H9 (cell line): ENCODE data around the gene CCDC57. TPM values are rescaled to one million over a fixed set of nuclear protein-coding genes. Genes with fewer than 3 reads are reported as not detected.

Source experiments
- DNase-seq: peaks from one replicate; pipeline ENCODE4 v3.0.0-alpha.2; 2017
- H2AFZ ChIP-seq: one replicate; pipeline ENCODE4 v1.6.1; 2013; ENCODE audit warnings: mild to moderate bottlenecking, low read length, control low read depth, moderate library complexity
- H2AK5ac ChIP-seq: 2 replicates; pipeline ENCODE4 v1.6.1; 2013; ENCODE audit warnings: low read length, control low read depth, mixed read lengths; ENCODE audit not compliant: insufficient read length
- H2BK120ac ChIP-seq: one replicate; pipeline ENCODE4 v1.6.1; 2013; ENCODE audit warnings: low read depth, mild to moderate bottlenecking, low read length, control low read depth, inconsistent platforms; ENCODE audit not compliant: poor library complexity, severe bottlenecking
- H2BK12ac ChIP-seq: 2 replicates; pipeline ENCODE4 v1.6.1; 2013; ENCODE audit warnings: low read length, control low read depth, mixed read lengths, low read depth; ENCODE audit not compliant: insufficient read length
- H2BK15ac ChIP-seq: 2 replicates; pipeline ENCODE4 v1.6.1; 2013; ENCODE audit warnings: low read depth, low read length, control low read depth
- H2BK20ac ChIP-seq: one replicate; pipeline ENCODE4 v1.6.1; 2013; ENCODE audit warnings: low read depth, mild to moderate bottlenecking, low read length, control low read depth, inconsistent platforms; ENCODE audit not compliant: poor library complexity, severe bottlenecking
- H2BK5ac ChIP-seq: 2 replicates; pipeline ENCODE4 v1.6.1; 2013; ENCODE audit warnings: low read length, control low read depth, mixed read lengths; ENCODE audit not compliant: insufficient read length
- H3K14ac ChIP-seq: 2 replicates; pipeline ENCODE4 v1.6.1; 2013; ENCODE audit warnings: low read length, control low read depth; ENCODE audit not compliant: insufficient read depth
- H3K18ac ChIP-seq: 2 replicates; pipeline ENCODE4 v1.6.1; 2013; ENCODE audit warnings: low read depth, mild to moderate bottlenecking, mixed read lengths, low read length, control low read depth; ENCODE audit not compliant: insufficient read length
- H3K23ac ChIP-seq: 2 replicates; pipeline ENCODE4 v1.6.1; 2013; ENCODE audit warnings: low read length, control low read depth, mixed read lengths, low read depth; ENCODE audit not compliant: insufficient read length
- H3K23me2 ChIP-seq: 2 replicates; pipeline ENCODE4 v1.6.1; 2013; ENCODE audit warnings: low read depth, mild to moderate bottlenecking, mixed read lengths, low read length, control low read depth; ENCODE audit not compliant: insufficient read length, poor library complexity, severe bottlenecking
- H3K27ac ChIP-seq: 2 replicates; pipeline ENCODE4 v1.5.1; 2013; ENCODE audit warnings: low read length, control low read depth, mixed read lengths, low read depth; ENCODE audit not compliant: insufficient read length
- H3K27me3 ChIP-seq: 2 replicates; pipeline ENCODE4 v1.6.1; 2013; ENCODE audit warnings: low read length, control low read depth, inconsistent platforms; ENCODE audit not compliant: insufficient read depth
- H3K4ac ChIP-seq: 2 replicates; pipeline ENCODE4 v1.6.1; 2013; ENCODE audit warnings: low read depth, mild to moderate bottlenecking, control low read depth, inconsistent platforms, low read length, moderate library complexity
- H3K4me1 ChIP-seq: 2 replicates; pipeline ENCODE4 v1.6.1; 2013; ENCODE audit warnings: low read length, control low read depth, inconsistent platforms; ENCODE audit not compliant: insufficient read depth
- H3K4me2 ChIP-seq: 2 replicates; pipeline ENCODE4 v1.6.1; 2013; ENCODE audit warnings: low read length, control low read depth, mixed read lengths; ENCODE audit not compliant: insufficient read length, insufficient read depth
- H3K56ac ChIP-seq: 2 replicates; pipeline ENCODE4 v1.6.1; 2013; ENCODE audit warnings: low read depth, mild to moderate bottlenecking, mixed read lengths, low read length, control low read depth; ENCODE audit not compliant: insufficient read length
- H3K79me1 ChIP-seq: 2 replicates; pipeline ENCODE4 v1.6.1; 2013; ENCODE audit warnings: low read depth, mild to moderate bottlenecking, moderate library complexity, low read length, control low read depth, inconsistent platforms; ENCODE audit not compliant: insufficient read depth, poor library complexity, severe bottlenecking
- H3K79me2 ChIP-seq: 2 replicates; pipeline ENCODE4 v1.6.1; 2013; ENCODE audit warnings: low read length, control low read depth, inconsistent platforms; ENCODE audit not compliant: insufficient read depth
- H3K9ac ChIP-seq: 2 replicates; pipeline ENCODE4 v1.6.1; 2013; ENCODE audit warnings: low read length, control low read depth, mixed read lengths; ENCODE audit not compliant: insufficient read length; ENCODE audit errors: extremely low read depth
- H3K9me3 ChIP-seq: one replicate; pipeline ENCODE4 v1.6.1; 2013; ENCODE audit warnings: low read depth, low read length, inconsistent platforms; ENCODE audit not compliant: control insufficient read depth
- H3T11ph ChIP-seq: one replicate; pipeline ENCODE4 v1.6.1; 2013; ENCODE audit warnings: mild to moderate bottlenecking, low read length, control low read depth, inconsistent platforms
- H4K20me1 ChIP-seq: one replicate; pipeline ENCODE4 v1.6.1; 2013; ENCODE audit not compliant: control insufficient read depth, insufficient read length, insufficient read depth
- H4K5ac ChIP-seq: 2 replicates; pipeline ENCODE4 v1.6.1; 2013; ENCODE audit warnings: low read depth, mild to moderate bottlenecking, mixed read lengths, low read length, control low read depth; ENCODE audit not compliant: insufficient read length
- H4K8ac ChIP-seq: replicated peaks from 2 replicates; pipeline ENCODE4 v1.6.1; 2013; ENCODE audit warnings: low read length, control low read depth, mixed read lengths, low read depth; ENCODE audit not compliant: insufficient read length
- H4K91ac ChIP-seq: 2 replicates; pipeline ENCODE4 v1.6.1; 2013; ENCODE audit warnings: low read depth, mild to moderate bottlenecking, moderate library complexity, mixed read lengths, low read length, control low read depth; ENCODE audit not compliant: insufficient read length
- H3K27ac Mint-ChIP-seq, 3 experiments: 2 replicates in 2 of 3; 3 replicates in 1 of 3; pipeline ENCODE4 v1.8.0; 2020 to 2021; ENCODE audit warnings: mixed read lengths in 3 of 3, mild to moderate bottlenecking in 1 of 3, moderate library complexity in 1 of 3
- H3K27me3 Mint-ChIP-seq: 2 replicates; pipeline ENCODE4 v1.8.0; 2021; ENCODE audit warnings: low read depth, mild to moderate bottlenecking, moderate library complexity, mixed read lengths
- H3K36me3 Mint-ChIP-seq, 3 experiments: 2 replicates in 2 of 3; 3 replicates in 1 of 3; pipeline ENCODE4 v1.8.0; 2020 to 2021; ENCODE audit warnings: low read depth in 3 of 3, mixed read lengths in 3 of 3; ENCODE audit not compliant: insufficient read depth in 1 of 3
- H3K4me1 Mint-ChIP-seq, 2 experiments: 2 replicates each; pipeline ENCODE4 v1.8.0; 2020; ENCODE audit warnings: mixed read lengths in 2 of 2
- H3K4me3 Mint-ChIP-seq, 2 experiments: 2 replicates in 1 of 2; 3 replicates in 1 of 2; pipeline ENCODE4 v1.8.0; 2020 to 2021; ENCODE audit warnings: mild to moderate bottlenecking in 2 of 2, mixed read lengths in 2 of 2, moderate library complexity in 1 of 2
- H3K9me3 Mint-ChIP-seq, 2 experiments: 2 replicates in 1 of 2; 3 replicates in 1 of 2; pipeline ENCODE4 v1.8.0; 2020; ENCODE audit warnings: mild to moderate bottlenecking in 2 of 2, mixed read lengths in 2 of 2, moderate library complexity in 1 of 2
- WGBS: extraction: QIAGEN DNeasy Blood & Tissue Kit; methylation state at CpG from one replicate; pipeline ENCODE4 v1.1.7; 2013; ENCODE audit warnings: missing lambda C conversion rate, low lambda C conversion rate, mixed read lengths; ENCODE audit not compliant: insufficient read length; ENCODE audit errors: extremely low coverage; 5-methylcytosine and 5-hydroxymethylcytosine counted together
- total RNA-seq: library from RNA; stranded (reverse); gene quantifications from 2 replicates; pipeline ENCODE4 v1.2.1, GENCODE V29; 2021
- TF ChIP-seq, protein P1 (sequence below): fragments of 200-600 bp; sonication (generic); conservative IDR thresholded peaks from 3 replicates; pipeline ENCODE4 v1.8.0; 2021; ENCODE audit warnings: antibody characterized with exemption, mild to moderate bottlenecking

CCDC57 gene
- total RNA-seq, 1 experiment from 2014 or later, result 11.0 TPM

GRCh38 chr17:82225368-82226029 is 12.9 kb upstream of the CCDC57 start:
- Mint-ChIP-seq H3K4me3 (no peak overlapping the region; a peak in 1 of 5 replicates), H3K27me3 (peaks cover 68% of the 10 kb centered on the region), H3K4me1 (peaks cover 2 to 4% of the 10 kb centered on the region in 2 experiments; a peak in 3 of 4 replicates), H3K36me3 (no peaks in the 10 kb centered on the region; a peak in 1 of 7 replicates), H3K9me3 (0 out of 5 replicates have a peak, but pooled peaks cover 0 to 3% of the 10 kb centered on the region in 2 experiments), H3K27ac (no peak overlapping the region)
- H2BK5ac ChIP-seq, result no peak overlapping the region
- no peak overlapping the region for H3K18ac ChIP-seq
- H3K14ac ChIP-seq, result no peak overlapping the region
- no peaks in the 10 kb centered on the region for H3K79me2 ChIP-seq
- no peak overlapping the region for H2BK12ac ChIP-seq
- no CpG with 5 or more reads among the region's 24 CpGs for WGBS
- DNase-seq, result no peak
- H3K23ac ChIP-seq, result no peak overlapping the region
- no peak overlapping the region for H2BK120ac ChIP-seq
- H3K4ac ChIP-seq, result no peak overlapping the region
- H4K20me1 ChIP-seq, result peaks cover 2% of the 10 kb centered on the region
- H3K4me2 ChIP-seq, result no peak overlapping the region
- H3K56ac ChIP-seq, result no peak overlapping the region
- H4K5ac ChIP-seq, result no peak overlapping the region
- no peak overlapping the region for H2AK5ac ChIP-seq
- no peak overlapping the region for H4K91ac ChIP-seq
- TF ChIP-seq, protein P1, sequence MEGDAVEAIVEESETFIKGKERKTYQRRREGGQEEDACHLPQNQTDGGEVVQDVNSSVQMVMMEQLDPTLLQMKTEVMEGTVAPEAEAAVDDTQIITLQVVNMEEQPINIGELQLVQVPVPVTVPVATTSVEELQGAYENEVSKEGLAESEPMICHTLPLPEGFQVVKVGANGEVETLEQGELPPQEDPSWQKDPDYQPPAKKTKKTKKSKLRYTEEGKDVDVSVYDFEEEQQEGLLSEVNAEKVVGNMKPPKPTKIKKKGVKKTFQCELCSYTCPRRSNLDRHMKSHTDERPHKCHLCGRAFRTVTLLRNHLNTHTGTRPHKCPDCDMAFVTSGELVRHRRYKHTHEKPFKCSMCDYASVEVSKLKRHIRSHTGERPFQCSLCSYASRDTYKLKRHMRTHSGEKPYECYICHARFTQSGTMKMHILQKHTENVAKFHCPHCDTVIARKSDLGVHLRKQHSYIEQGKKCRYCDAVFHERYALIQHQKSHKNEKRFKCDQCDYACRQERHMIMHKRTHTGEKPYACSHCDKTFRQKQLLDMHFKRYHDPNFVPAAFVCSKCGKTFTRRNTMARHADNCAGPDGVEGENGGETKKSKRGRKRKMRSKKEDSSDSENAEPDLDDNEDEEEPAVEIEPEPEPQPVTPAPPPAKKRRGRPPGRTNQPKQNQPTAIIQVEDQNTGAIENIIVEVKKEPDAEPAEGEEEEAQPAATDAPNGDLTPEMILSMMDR, result no peak
- H2AFZ ChIP-seq, result no peak overlapping the region
- no peak overlapping the region for H4K8ac ChIP-seq
- no peak overlapping the region for H2BK20ac ChIP-seq
- no peak overlapping the region for H3T11ph ChIP-seq
- no peaks in the 10 kb centered on the region for H3K79me1 ChIP-seq
- no peaks in the 10 kb centered on the region for H3K4me1 ChIP-seq
- peaks cover 22% of the 10 kb centered on the region; the same call in 1 of the 2 replicates for H3K27me3 ChIP-seq
- no peak overlapping the region for H3K27ac ChIP-seq
- H3K9ac ChIP-seq, result no peak overlapping the region
- H3K9me3 ChIP-seq, result no peaks in the 10 kb centered on the region
- peaks cover 4% of the 10 kb centered on the region for H3K23me2 ChIP-seq
- H2BK15ac ChIP-seq, result no peak overlapping the region
